ENCODE data around the gene KRTAP19-2. TPM values are rescaled to one million over a fixed set of nuclear protein-coding genes. Genes with fewer than 3 reads are reported as not detected.

Gene KRTAP19-2
- total and polyA plus RNA-seq, 2 experiments from 2014 or later, result not detected

DNA sequence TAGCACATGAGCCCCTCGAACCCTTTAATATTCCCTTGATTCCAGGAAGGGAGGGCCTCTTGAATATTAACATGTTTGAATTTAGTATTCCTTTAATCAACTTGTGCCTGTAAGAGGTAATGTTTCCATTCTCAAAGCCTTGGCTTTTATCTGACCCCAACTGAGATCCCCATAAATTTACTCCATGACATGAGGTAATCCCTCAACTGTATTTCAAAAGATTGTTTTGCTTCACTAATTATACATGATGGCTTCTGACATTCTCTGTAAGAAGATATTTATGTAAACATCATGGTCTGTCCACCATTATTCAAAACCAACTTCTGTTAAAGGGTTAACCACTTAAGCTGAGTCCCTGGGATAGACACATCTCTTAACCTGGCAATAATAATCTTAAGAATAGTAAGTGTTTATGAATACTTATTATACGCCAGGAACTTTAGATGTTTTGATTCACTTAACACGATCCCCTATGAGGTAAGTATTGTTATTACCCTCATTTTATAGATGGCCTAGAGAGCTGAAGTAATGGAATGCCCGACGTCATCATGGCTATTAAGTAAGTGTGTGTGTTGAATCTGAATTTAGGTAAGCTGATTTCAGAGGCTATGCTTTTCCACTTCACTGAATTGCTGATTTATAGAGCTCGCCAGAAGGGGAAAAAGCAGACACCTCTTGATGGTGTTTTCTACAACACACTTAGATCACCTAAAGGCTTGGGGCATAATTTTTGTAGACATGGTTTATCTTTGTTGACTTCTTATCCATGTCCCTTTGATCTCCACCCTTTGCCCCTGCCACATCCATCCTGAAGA is 18.1 kb downstream of the KRTAP19-2 start:
- no peaks in the 10 kb centered on the region for H3K4me1 ChIP-seq (ENCODE audit: insufficient read depth)
- 66% methylated on average over 6 of the region's 6 CpGs for WGBS (ENCODE audit: low lambda C conversion rate, missing lambda C conversion rate)
- no peak overlapping the region for H3K27ac ChIP-seq
- H4K20me1 ChIP-seq (ENCODE audit: insufficient read depth, poor library complexity, severe bottlenecking), result no peaks in the 10 kb centered on the region
- no peak overlapping the region for H2AFZ ChIP-seq
- no peak overlapping the region for H3K4me2 ChIP-seq
- TF ChIP-seq EZH2 (IDR thresholded peaks at IDR 0.05; ENCODE audit: borderline replicate concordance) (no peak), EZH2phosphoT487 (IDR thresholded peaks at IDR 0.05; ENCODE audit: low read depth, severe bottlenecking, unreplicated experiment) (no peak)
- TF ChIP-seq, protein P1, sequence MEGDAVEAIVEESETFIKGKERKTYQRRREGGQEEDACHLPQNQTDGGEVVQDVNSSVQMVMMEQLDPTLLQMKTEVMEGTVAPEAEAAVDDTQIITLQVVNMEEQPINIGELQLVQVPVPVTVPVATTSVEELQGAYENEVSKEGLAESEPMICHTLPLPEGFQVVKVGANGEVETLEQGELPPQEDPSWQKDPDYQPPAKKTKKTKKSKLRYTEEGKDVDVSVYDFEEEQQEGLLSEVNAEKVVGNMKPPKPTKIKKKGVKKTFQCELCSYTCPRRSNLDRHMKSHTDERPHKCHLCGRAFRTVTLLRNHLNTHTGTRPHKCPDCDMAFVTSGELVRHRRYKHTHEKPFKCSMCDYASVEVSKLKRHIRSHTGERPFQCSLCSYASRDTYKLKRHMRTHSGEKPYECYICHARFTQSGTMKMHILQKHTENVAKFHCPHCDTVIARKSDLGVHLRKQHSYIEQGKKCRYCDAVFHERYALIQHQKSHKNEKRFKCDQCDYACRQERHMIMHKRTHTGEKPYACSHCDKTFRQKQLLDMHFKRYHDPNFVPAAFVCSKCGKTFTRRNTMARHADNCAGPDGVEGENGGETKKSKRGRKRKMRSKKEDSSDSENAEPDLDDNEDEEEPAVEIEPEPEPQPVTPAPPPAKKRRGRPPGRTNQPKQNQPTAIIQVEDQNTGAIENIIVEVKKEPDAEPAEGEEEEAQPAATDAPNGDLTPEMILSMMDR (IDR thresholded peaks at IDR 0.05; ENCODE audit: poor library complexity), result no peak
- H3K4me3 ChIP-seq, result no peak overlapping the region
- DNase-seq (ENCODE audit: low spot score), result no peak
- no peaks in the 10 kb centered on the region for H3K79me2 ChIP-seq
- no peaks in the 10 kb centered on the region for H3K9me3 ChIP-seq (ENCODE audit: low read depth)
- H3K9me2 ChIP-seq (replicated peaks; ENCODE audit: insufficient read depth), result no peaks in the 10 kb centered on the region
- no peaks in the 10 kb centered on the region for H3K36me3 ChIP-seq (replicated peaks; ENCODE audit: insufficient read depth, low read depth)
- H3K27me3 ChIP-seq, result no peaks in the 10 kb centered on the region

DNA sequence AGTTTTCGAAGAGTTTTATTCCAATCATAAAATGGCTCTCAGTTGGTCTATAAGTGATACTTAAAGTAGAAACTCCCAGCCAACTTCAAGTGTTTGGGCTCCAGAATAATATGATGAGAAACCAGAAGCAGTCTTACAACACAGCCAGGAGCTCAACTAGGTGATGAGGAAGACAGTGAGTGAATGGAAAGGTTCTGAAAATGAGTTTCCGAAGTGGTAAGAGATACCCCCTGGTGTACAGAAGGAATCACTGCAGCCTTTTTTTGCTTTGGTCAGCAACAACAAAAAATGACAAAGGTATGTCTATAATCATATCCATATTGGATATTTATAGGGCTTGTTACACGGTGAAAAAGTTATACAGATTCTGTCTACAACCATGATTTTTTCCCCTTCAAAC is 23.5 kb downstream of the KRTAP19-2 start:
- no peaks in the 10 kb centered on the region for H3K9me2 ChIP-seq (replicated peaks; ENCODE audit: insufficient read depth)
- no peak overlapping the region for H3K4me3 ChIP-seq
- H3K79me2 ChIP-seq, result no peaks in the 10 kb centered on the region
- H3K4me1 ChIP-seq (ENCODE audit: insufficient read depth), result no peaks in the 10 kb centered on the region
- H3K27me3 ChIP-seq, result no peaks in the 10 kb centered on the region
- DNase-seq (ENCODE audit: low spot score), result peak; percentile 12
- H3K9me3 ChIP-seq (ENCODE audit: low read depth), result no peaks in the 10 kb centered on the region
- WGBS (ENCODE audit: low lambda C conversion rate, missing lambda C conversion rate), result 50% methylated on average over 3 of the region's 3 CpGs
- H3K4me2 ChIP-seq, result no peak overlapping the region
- no peak overlapping the region for H3K27ac ChIP-seq
- no peak for TF ChIP-seq EZH2 (IDR thresholded peaks at IDR 0.05; ENCODE audit: borderline replicate concordance)
- TF ChIP-seq, protein P1 (IDR thresholded peaks at IDR 0.05; ENCODE audit: poor library complexity), result peak; percentile 42
- no peaks in the 10 kb centered on the region for H3K36me3 ChIP-seq (replicated peaks; ENCODE audit: insufficient read depth, low read depth)
- no peaks in the 10 kb centered on the region for H4K20me1 ChIP-seq (ENCODE audit: insufficient read depth, poor library complexity, severe bottlenecking)
- H2AFZ ChIP-seq, result no peak overlapping the region

DNA sequence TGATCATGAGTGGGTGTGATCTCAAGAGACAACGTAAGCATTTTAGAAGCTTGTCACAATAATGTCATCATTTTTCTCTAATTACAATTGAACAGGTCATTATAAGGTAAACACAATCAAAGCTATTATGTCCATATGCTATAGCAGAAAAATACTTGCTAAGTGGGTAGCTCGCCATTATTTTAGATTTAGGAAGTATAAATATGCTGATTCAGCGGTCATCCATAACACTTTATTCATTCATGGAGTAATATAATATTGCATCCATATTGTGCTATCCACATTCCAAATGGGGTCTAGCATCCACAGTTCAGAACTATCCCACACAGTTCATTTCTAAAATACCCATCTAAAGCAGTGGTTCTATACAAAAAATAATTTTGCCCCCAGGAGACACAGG is 38.7 kb downstream of the KRTAP19-2 start:
- peaks cover 3% of the 10 kb centered on the region for H3K4me1 ChIP-seq (ENCODE audit: insufficient read depth)
- no peak overlapping the region for H3K4me2 ChIP-seq
- 89% methylated on average over 3 of the region's 3 CpGs for WGBS (ENCODE audit: low lambda C conversion rate, missing lambda C conversion rate)
- no peaks in the 10 kb centered on the region for H3K9me2 ChIP-seq (replicated peaks; ENCODE audit: insufficient read depth)
- H4K20me1 ChIP-seq (ENCODE audit: insufficient read depth, poor library complexity, severe bottlenecking), result no peaks in the 10 kb centered on the region
- H3K9me3 ChIP-seq (ENCODE audit: low read depth), result no peaks in the 10 kb centered on the region
- no peak overlapping the region for H3K4me3 ChIP-seq
- no peak overlapping the region for H2AFZ ChIP-seq
- H3K27ac ChIP-seq, result no peak overlapping the region
- DNase-seq (ENCODE audit: low spot score), result no peak
- H3K27me3 ChIP-seq, result no peaks in the 10 kb centered on the region
- H3K79me2 ChIP-seq, result no peaks in the 10 kb centered on the region
- H3K36me3 ChIP-seq (replicated peaks; ENCODE audit: insufficient read depth, low read depth), result no peaks in the 10 kb centered on the region
- TF ChIP-seq, protein P1 (IDR thresholded peaks at IDR 0.05; ENCODE audit: poor library complexity), result no peak
- TF ChIP-seq EZH2 (IDR thresholded peaks at IDR 0.05; ENCODE audit: borderline replicate concordance) (no peak), EZH2phosphoT487 (IDR thresholded peaks at IDR 0.05; ENCODE audit: low read depth, severe bottlenecking, unreplicated experiment) (no peak)

All from hepatocyte (in vitro differentiated cells).